ENCODE measurements around the gene PDYN. TPM values are rescaled to one million over a fixed set of nuclear protein-coding genes. Genes with fewer than 3 reads are reported as not detected.

Gene PDYN
- total and polyA plus RNA-seq, 4 donors: not detected

- 9 to 15% methylated on average over 39 of the region's 39 CpGs for WGBS, 2 donors
- Histone ChIP-seq H3K36me3 (ENCODE audit: control insufficient read depth in 4 of 4, insufficient read depth in 4 of 4, low read length in 4 of 4) (no peaks in the 10 kb centered on the region), H3K9me3 (ENCODE audit: control insufficient read depth in 4 of 4, insufficient read depth in 3 of 4, low read length in 3 of 4) (peaks cover 0 to 3% (median 0%) of the 10 kb centered on the region in 4 donors), H3K27me3 (ENCODE audit: control insufficient read depth in 3 of 3, insufficient read depth in 3 of 3, low read length in 2 of 3) (peaks cover 0 to 61% (median 40%) of the 10 kb centered on the region in 3 donors), H3K4me3 (no peak overlapping the region), H3K27ac (ENCODE audit: low read depth in 1 of 2, low read length in 1 of 2) (peak overlapping the region in 1 of 2 donors; percentile 46), H3K9ac (ENCODE audit: insufficient read depth in 1 of 2, low read length in 2 of 2) (no peak overlapping the region), H3K4me1 (ENCODE audit: control insufficient read depth in 5 of 5, insufficient read depth in 5 of 5, low read length in 5 of 5) (peaks cover 0 to 7% (median 0%) of the 10 kb centered on the region in 5 donors)
- TF ChIP-seq CTCF (IDR thresholded peaks at IDR 0.05; ENCODE audit: control extremely low read depth, extremely low read depth): no peak
- peak in 2 of 3 donors; percentile 16 to 19 for DNase-seq
- no peak for ATAC-seq (ENCODE audit: insufficient read depth, low FRiP score)
Measured at GRCh38 chr20:1946762-1947534, 46.9 kb downstream of the PDYN start.

GRCh38 chr20:1946442-1946761, 47.5 kb downstream of the PDYN start:
- peaks cover 0 to 61% (median 40%) of the 10 kb centered on the region in 3 donors for H3K27me3 ChIP-seq (ENCODE audit: control insufficient read depth in 3 of 3, insufficient read depth in 3 of 3, low read length in 2 of 3)
- WGBS, 2 donors: 34 to 41% methylated on average over 7 of the region's 7 CpGs
- no peak for TF ChIP-seq CTCF (IDR thresholded peaks at IDR 0.05; ENCODE audit: control extremely low read depth, extremely low read depth)
- peak overlapping the region in 1 of 2 donors; percentile 65 for H3K27ac ChIP-seq (ENCODE audit: low read depth in 1 of 2, low read length in 1 of 2)
- H3K4me1 ChIP-seq (ENCODE audit: control insufficient read depth in 5 of 5, insufficient read depth in 5 of 5, low read length in 5 of 5): peaks cover 0 to 8% (median 0%) of the 10 kb centered on the region in 5 donors
- H3K4me3 ChIP-seq: no peak overlapping the region
- no peak overlapping the region for H3K9ac ChIP-seq (ENCODE audit: insufficient read depth in 1 of 2, low read length in 2 of 2)
- peak in 1 of 3 donors; percentile 10 for DNase-seq
- no peak for ATAC-seq (ENCODE audit: insufficient read depth, low FRiP score)
- H3K36me3 ChIP-seq (ENCODE audit: control insufficient read depth in 4 of 4, insufficient read depth in 4 of 4, low read length in 4 of 4): no peaks in the 10 kb centered on the region
- peaks cover 0 to 3% (median 0%) of the 10 kb centered on the region in 4 donors for H3K9me3 ChIP-seq (ENCODE audit: control insufficient read depth in 4 of 4, insufficient read depth in 3 of 4, low read length in 3 of 4)

DNA sequence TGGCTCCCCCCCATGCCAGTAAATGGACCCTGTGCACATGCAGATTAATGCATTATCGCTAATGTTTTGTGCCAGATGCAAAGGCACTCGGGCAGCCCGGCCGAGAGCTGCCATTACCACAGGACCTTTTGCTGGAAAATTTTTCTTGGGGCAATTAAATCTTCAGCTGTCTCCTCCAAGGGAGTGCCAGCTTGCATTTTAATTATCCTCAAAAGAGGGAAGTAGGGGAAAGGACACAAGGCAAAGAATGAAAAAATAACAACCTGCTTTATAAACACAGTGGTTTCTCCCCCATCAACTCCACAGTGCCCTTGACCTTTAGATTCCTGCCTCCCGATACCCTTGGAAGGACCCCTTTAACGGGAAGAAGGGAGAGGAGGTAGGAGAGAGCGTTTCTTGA, 48.2 kb downstream of the PDYN start:
- peak overlapping the region in 1 of 2 donors; percentile 82 for H3K27ac ChIP-seq (ENCODE audit: low read depth in 1 of 2, low read length in 1 of 2)
- H3K9ac ChIP-seq (ENCODE audit: insufficient read depth in 1 of 2, low read length in 2 of 2): no peak overlapping the region
- H3K4me3 ChIP-seq: no peak overlapping the region
- TF ChIP-seq CTCF (IDR thresholded peaks at IDR 0.05; ENCODE audit: control extremely low read depth, extremely low read depth): no peak
- DNase-seq (no peak), ATAC-seq (ENCODE audit: insufficient read depth, low FRiP score) (no peak)
- H3K27me3 ChIP-seq (ENCODE audit: control insufficient read depth in 3 of 3, insufficient read depth in 3 of 3, low read length in 2 of 3): peaks cover 0 to 58% (median 36%) of the 10 kb centered on the region in 3 donors
- WGBS, 2 donors: 52 to 58% methylated on average over 7 of the region's 7 CpGs
- H3K36me3 ChIP-seq (ENCODE audit: control insufficient read depth in 4 of 4, insufficient read depth in 4 of 4, low read length in 4 of 4): no peaks in the 10 kb centered on the region
- H3K4me1 ChIP-seq (ENCODE audit: control insufficient read depth in 5 of 5, insufficient read depth in 5 of 5, low read length in 5 of 5): peaks cover 0 to 10% (median 0%) of the 10 kb centered on the region in 5 donors
- H3K9me3 ChIP-seq (ENCODE audit: control insufficient read depth in 4 of 4, insufficient read depth in 3 of 4, low read length in 3 of 4): peaks cover 0 to 3% (median 0%) of the 10 kb centered on the region in 4 donors
